K562 (cell line): Measurements from ENCODE around the gene TSPAN14.

ENCODE experiments used
- ZNF197 ChIP-seq: fragments of 200-800 bp; sonication (Bioruptor generic); IDR thresholded peaks from 2 replicates; pipeline ENCODE4 v1.6.1; 2016; ENCODE audit warnings: low read depth, missing genetic modification characterization, missing compliant biosample characterization
- ZNF561 ChIP-seq: fragments of 450-650 bp; formaldehyde crosslinking; conservative IDR thresholded peaks from 2 replicates; pipeline ENCODE4 v1.4.0; 2020; ENCODE audit warnings: mild to moderate bottlenecking, moderate library complexity
- ZNF699 ChIP-seq: fragments of 250-450 bp; sonication (Bioruptor Pico); IDR thresholded peaks from 2 replicates; pipeline ENCODE4 v1.8.0; 2021; ENCODE audit warnings: mild to moderate bottlenecking, moderate library complexity; ENCODE audit not compliant: insufficient replicate concordance
- TF ChIP-seq, protein P1 (sequence below): IDR thresholded peaks from 2 replicates; pipeline ENCODE4 v1.6.1; 2011; ENCODE audit warnings: borderline replicate concordance, low read depth, mild to moderate bottlenecking, moderate library complexity, low read length; ENCODE audit not compliant: insufficient read depth, poor library complexity, severe bottlenecking
- TF ChIP-seq, protein P2 (sequence below), 3 experiments: IDR thresholded peaks in 2 of 3; conservative IDR thresholded peaks in 1 of 3; 2 replicates each; pipeline ENCODE4 v1.5.1; 2011 to 2012; ENCODE audit warnings: low read length in 3 of 3, mild to moderate bottlenecking in 3 of 3, control low read depth in 2 of 3, improper control_type of control experiment in 1 of 3, inconsistent platforms in 1 of 3, low read depth in 1 of 3, mixed read lengths in 1 of 3, moderate library complexity in 1 of 3; ENCODE audit not compliant: insufficient read depth in 2 of 3

DNA sequence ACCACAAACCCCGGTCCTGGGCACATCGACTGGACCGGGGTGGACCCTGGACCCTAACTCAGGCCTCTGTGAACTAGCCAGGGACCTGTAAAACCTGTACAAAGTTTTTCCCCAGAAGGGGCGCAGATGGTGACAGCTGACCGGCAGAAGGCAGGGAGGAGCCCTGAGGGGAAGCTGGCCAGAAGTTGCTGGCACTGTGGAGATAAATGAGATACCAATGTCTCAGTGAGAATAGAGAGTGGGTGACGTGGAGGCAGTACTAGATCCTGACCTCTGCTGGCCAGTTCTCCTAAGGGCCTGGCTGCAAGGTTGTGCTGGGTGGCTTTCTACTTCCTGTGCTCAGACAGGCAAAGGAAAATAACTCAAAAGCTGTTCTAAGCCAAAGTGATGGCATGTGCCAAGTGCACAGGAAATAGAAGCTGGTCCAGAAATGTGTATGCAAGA lies 10.6 kb upstream of the TSPAN14 start:
- TF ChIP-seq, protein P1, sequence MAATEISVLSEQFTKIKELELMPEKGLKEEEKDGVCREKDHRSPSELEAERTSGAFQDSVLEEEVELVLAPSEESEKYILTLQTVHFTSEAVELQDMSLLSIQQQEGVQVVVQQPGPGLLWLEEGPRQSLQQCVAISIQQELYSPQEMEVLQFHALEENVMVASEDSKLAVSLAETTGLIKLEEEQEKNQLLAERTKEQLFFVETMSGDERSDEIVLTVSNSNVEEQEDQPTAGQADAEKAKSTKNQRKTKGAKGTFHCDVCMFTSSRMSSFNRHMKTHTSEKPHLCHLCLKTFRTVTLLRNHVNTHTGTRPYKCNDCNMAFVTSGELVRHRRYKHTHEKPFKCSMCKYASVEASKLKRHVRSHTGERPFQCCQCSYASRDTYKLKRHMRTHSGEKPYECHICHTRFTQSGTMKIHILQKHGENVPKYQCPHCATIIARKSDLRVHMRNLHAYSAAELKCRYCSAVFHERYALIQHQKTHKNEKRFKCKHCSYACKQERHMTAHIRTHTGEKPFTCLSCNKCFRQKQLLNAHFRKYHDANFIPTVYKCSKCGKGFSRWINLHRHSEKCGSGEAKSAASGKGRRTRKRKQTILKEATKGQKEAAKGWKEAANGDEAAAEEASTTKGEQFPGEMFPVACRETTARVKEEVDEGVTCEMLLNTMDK: no peak
- TF ChIP-seq, protein P2, sequence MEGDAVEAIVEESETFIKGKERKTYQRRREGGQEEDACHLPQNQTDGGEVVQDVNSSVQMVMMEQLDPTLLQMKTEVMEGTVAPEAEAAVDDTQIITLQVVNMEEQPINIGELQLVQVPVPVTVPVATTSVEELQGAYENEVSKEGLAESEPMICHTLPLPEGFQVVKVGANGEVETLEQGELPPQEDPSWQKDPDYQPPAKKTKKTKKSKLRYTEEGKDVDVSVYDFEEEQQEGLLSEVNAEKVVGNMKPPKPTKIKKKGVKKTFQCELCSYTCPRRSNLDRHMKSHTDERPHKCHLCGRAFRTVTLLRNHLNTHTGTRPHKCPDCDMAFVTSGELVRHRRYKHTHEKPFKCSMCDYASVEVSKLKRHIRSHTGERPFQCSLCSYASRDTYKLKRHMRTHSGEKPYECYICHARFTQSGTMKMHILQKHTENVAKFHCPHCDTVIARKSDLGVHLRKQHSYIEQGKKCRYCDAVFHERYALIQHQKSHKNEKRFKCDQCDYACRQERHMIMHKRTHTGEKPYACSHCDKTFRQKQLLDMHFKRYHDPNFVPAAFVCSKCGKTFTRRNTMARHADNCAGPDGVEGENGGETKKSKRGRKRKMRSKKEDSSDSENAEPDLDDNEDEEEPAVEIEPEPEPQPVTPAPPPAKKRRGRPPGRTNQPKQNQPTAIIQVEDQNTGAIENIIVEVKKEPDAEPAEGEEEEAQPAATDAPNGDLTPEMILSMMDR (IDR thresholded peaks at IDR 0.05 in 2 of 3, conservative IDR thresholded peaks at IDR 0.05 in 1 of 3; ENCODE audit: insufficient read depth in 2 of 3, low read depth in 1 of 3, low read length in 3 of 3): peak; percentile 73 to 77 (median 74)
- TF ChIP-seq ZNF699 (CRISPR knock-in tag): no peak
- TF ChIP-seq ZNF197 (CRISPR knock-in tag): no peak
- no peak for TF ChIP-seq ZNF561
